Kasumi-1 (cell line): ENCODE results near the gene PRKD2.

Experiments used
- DNase-seq, 2 experiments: peaks; one replicate each; lab custom pipeline; 2025; lab: John Stamatoyannopoulos, UW

Gene PRKD2

DNA sequence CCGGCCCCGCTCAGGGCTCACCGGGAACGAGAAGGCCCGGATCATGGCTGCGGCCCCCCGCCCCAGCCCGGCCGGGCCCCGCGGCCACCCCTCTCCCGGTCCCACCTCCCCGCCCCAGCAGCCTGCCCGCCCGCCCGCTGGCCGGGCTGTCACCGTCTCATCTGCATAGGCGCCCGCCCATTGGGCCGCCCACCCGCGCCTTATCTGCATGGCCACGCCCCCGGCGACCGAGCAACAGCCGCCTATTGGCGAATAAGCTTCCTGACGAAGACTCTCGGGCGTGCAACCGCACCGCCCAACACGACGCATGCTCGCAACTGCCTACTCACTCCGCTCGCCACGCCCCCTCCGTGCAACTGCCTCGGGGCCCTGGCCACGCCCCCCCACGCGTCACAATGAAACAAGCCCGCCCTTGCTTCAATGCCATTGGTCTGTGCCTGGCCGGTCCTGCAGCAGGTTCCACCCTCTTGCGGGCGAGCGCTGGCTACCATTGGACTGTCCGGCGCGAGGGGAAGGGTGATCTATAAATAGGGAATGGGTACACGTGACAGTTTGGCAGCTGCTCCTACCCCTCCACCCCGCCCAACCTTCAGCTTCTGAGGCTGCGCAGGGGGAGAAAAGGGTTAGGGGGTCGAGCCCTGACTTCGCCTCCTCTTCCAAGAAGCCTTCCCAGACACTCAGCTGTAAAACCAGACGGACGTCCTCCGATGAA is 55.7 kb downstream of the PRKD2 start, which contains the start of gene DACT3:
Gene DACT3 (minus strand): TSS at position 163 of the 712 bp plus-strand sequence. CDS start 118 bp downstream, at position 45.
- peak; percentile 99 for DNase-seq

- peak in 1 of 2 experiments; percentile 51 for DNase-seq
Measured at GRCh38 chr19:46660551-46661019, 56.3 kb downstream of the PRKD2 start.

- DNase-seq, result no peak
Measured at GRCh38 chr19:46660008-46660517, 56.9 kb downstream of the PRKD2 start.

DNA sequence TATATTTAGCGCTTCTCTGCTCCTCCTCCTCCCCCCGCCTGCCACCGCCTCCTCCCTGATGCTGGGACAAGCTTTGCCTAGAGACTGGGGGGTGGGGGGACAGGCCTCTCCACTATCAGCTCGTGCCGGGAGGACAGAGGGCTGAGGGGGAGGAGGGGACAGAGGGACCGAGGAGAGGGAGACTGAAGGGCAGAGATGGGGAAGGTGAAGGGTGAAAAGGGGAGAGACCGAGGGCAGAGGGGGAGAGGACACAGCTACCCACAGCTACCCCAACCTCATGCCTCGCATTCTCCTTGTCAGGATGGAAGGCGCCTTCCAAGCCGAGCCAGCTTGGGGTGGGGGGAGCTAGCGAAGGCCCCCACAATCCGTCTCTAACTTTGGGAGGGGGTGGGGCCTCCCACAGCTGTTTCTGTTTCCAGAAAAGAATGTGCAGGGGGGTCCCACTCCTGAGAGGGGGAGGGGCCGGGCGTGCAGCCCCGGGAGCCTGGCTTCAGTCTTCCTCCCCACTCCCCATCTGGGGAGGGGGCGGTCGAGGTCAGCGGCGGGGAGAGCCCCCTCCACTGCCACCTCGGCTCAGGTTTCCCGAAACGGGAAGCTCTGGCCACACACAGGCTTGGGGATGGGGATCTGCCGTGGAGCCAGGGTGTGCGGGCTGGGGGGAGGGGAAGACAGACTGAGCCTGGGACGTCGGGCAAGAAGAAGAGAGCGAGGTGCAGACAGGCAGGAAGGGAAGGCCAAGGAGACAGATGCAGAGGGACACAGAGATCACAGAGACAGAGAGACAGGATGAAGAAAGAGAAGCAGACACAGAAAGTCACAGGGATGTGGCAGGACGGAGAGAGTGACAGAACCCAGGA is 57.5 kb downstream of the PRKD2 start:
- DNase-seq, result peak; percentile 34 to 49

DNA sequence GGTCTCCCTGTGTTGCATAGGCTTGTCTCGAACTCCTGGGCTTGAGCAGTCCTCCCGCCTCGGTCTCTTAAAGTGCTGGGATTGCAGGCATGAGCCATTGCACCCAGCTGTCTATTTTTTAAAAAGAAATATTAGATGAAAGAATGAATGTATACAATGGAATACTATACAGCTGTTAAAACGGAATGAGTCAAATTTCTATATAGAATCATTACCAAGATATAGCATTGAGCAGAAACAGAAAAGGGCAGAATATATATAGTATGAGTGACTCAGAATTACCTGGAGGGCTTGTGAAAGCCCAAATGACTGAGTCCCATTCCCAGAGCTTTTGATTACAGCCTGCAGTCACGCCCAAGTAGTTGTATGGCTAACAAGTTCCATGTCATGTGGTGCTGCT is 60.4 kb downstream of the PRKD2 start:
- no peak for DNase-seq

DNA sequence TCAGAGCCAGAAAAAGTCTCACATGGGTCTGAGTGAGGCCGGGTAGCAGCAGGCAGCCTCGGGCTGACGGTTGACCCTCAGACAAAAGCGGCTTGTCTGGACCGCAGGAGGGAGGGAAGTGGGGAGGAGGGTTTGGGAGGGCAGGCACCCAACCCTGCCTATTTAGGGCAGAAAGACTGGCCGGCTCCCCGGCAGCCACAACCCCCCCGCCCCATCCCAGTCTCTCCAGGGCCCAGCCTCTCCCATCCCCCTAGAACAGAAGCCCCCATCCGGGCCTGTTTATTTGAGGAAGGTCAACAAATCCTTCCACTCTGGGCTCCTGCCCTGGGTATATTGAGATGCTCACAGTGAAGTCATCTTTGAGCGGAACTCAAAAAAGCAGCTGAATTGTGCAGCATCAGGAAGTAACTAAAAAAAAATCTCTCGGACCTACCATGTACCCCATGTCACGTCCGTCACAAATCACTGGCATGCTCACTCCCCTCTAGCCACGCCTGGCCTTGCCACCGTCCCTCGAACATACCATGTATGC is 62.2 kb downstream of the PRKD2 start:
- DNase-seq, result no peak

- DNase-seq, result no peak
Measured at GRCh38 chr19:46650445-46650844, 66.5 kb downstream of the PRKD2 start.

- DNase-seq, result no peak
Measured at GRCh38 chr19:46648961-46649960, 67.7 kb downstream of the PRKD2 start.

- DNase-seq, result peak in 1 of 2 experiments; percentile 15
Measured at GRCh38 chr19:46648060-46648960, 68.6 kb downstream of the PRKD2 start.

- DNase-seq, result no peak
Measured at GRCh38 chr19:46646402-46646801, 70.5 kb downstream of the PRKD2 start.

DNA sequence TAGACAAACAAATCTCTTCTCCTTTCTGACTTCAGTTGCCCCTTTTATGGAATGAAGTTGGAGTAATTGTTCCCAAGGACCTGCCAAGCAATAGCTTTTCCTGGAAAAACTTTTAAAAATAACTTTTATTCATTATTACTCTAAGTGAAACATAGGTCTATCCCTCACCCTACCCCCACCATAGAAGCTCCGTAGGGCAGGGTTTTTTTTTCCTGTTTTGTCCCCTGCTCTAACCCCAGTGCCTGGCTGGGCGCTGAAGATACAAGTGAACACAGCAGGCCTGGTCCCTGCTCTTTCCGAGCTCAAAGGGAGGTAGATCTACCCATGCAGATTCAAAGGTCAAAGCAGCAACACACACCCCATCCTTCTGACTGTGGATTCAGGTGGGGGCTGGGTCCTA is 72.2 kb downstream of the PRKD2 start:
- DNase-seq, result no peak

DNA sequence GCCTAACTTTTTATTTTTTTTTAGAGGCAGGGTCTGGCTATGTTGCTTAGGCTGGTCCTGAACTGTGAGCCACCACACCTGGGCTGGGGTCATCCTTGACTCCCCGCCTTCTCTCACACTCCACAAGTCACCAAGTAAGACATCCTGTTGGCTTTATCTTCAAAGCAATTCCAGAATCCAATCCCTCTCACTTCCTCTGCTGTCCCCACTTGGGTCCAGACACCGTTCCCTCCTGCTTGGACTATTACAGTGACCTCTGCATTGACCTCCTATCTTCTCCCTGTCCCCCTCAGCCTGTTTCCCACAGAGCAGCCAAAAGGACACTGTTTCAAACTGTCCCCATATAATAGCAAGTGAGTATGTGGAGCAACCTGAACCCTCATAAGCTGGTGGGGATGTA is 76.3 kb downstream of the PRKD2 start:
- no peak for DNase-seq

- no peak for DNase-seq
Measured at GRCh38 chr19:46639358-46640182, 77.3 kb downstream of the PRKD2 start.

DNA sequence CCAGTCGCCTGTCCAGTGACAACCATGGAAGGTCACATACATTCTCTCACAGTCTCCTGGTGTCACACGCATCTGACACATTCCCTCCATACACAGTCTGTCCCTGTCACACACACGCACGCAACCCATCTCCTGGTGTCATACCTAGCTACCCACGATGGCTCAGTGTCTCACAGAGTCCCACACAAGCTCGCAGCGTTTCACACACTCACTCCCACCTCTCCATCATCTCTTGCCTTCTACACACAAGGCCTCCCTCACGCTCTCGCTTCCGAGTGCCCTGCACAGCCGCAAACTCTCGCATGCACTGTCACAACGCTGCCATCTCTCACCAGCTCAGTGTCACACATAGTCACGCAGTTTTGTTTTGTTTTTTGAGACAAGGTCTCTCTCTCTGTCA is 79.7 kb downstream of the PRKD2 start:
- no peak for DNase-seq

- no peak for DNase-seq
Measured at GRCh38 chr19:46635920-46636761, 80.8 kb downstream of the PRKD2 start, which contains the start of gene GNG8. Gene GNG8, minus strand, starts transcription at chr19:46636202. Its CDS starts 1,520 bp downstream, at chr19:46634682.

DNA sequence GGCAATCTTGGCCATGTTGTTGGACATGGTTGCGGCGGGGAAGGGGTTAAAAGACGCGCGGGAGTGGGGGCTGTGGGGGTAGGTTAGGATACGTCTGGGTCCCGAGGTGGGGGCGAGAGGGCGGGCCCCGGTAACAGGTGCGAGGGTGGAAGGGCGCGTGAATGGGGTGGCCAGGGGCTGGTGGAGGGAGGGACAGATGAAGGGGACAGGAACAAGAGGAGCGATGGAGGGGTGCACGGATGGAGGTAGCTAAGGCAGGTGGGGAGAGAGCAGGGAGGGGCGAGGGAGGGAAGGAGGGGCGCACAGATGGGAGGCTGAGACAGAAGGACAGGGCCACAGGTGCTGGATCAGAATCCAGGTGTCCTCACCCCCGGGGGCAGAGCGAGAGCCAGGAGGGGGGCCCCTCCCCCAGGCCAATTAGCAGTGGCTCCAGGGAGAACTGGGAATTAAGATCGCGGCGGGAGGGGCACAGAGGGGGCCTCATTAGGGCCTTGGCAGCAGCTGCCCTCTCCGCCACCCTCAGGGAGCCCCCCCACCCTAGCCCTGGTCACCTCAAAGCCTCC is 82.2 kb downstream of the PRKD2 start:
- DNase-seq, result no peak

- DNase-seq, result peak; percentile 64 to 83
Measured at GRCh38 chr19:46634045-46634655, 82.8 kb downstream of the PRKD2 start.
